Activated naive CD4-positive, alpha-beta T cell treated with anti-CD3 and anti-CD28 coated beads for 36 hours (primary cell): ENCODE measurements around the gene MIF4GD. TPM values are rescaled to one million over a fixed set of nuclear protein-coding genes. Genes with fewer than 3 reads are reported as not detected.

ENCODE experiments used
- CTCF ChIA-PET: fragments of 350-600 bp; sonication (Branson Sonifier 250); formaldehyde crosslinking; loops from one replicate; lab custom pipeline; 2021; ENCODE audit warnings: antibody characterized with exemption; lab: Charles Lee
- DNase-seq: peaks from one replicate; pipeline ENCODE4 v3.0.0-alpha.2; 2020
- H3K27ac Mint-ChIP-seq: one replicate; pipeline ENCODE4 v1.8.0; 2021; ENCODE audit warnings: mild to moderate bottlenecking, mixed read lengths
- H3K27me3 Mint-ChIP-seq: one replicate; pipeline ENCODE4 v1.8.0; 2021; ENCODE audit warnings: low read depth, mixed read lengths
- H3K36me3 Mint-ChIP-seq: one replicate; pipeline ENCODE4 v1.8.0; 2021; ENCODE audit warnings: low read depth, mixed read lengths
- H3K4me1 Mint-ChIP-seq: one replicate; pipeline ENCODE4 v1.8.0; 2021; ENCODE audit warnings: low read depth, mixed read lengths
- H3K4me3 Mint-ChIP-seq: one replicate; pipeline ENCODE4 v1.8.0; 2021; ENCODE audit warnings: mild to moderate bottlenecking, moderate library complexity, mixed read lengths
- H3K9me3 Mint-ChIP-seq: one replicate; pipeline ENCODE4 v1.8.0; 2021; ENCODE audit warnings: mixed read lengths
- intact Hi-C: fragments of 100-400 bp; cut with micrococcal nuclease; formaldehyde crosslinking; loops from one replicate; pipeline ENCODE4 v1.15.1; 2023
- total RNA-seq, 2 experiments: library from RNA; stranded (reverse); gene quantifications; one replicate each; pipeline ENCODE4 v1.2.3, GENCODE V29; 2021

MIF4GD gene
- total RNA-seq, 2 experiments from 2014 or later, result 43.4 to 45.3 TPM

DNA sequence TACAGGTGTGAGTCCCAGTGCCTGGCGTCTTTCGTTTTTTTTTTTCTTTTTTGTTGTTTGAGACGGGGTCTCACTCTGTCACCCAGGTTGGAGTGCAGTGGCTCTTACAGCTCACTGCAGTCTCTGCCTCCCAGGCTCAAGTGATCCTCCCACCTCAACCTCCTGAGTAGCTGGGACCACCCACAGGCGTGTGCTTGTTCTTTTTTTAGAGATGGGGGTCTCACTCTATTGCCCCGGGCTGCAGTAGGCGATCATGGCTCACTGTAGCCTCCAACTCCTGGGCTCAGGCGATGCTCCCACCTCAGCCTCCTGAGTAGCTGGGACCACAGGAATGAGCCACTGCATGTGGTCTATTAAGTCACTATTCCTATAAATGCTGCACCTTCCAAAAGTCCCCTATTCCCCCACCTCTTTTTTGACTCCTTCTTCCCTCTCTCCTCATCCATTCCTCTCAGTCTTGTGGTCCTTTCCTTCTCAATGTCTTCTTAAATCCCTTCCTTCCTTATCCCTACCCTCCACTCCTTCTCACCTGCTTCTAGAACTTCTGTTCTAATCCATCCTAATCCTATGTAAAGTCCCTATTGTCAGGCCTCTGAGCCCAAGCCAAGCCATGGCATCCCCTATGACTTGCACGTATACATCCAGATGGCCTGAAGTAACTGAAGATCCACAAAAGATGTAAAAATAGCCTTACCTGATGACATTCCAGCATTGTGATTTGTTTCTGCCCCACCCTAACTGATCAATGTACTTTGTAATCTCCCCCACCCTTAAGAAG is 18.8 kb downstream of the MIF4GD start:
- H3K27me3 Mint-ChIP-seq, result no peaks in the 10 kb centered on the region
- no peak overlapping the region for H3K4me3 Mint-ChIP-seq
- H3K27ac Mint-ChIP-seq, result peak overlapping the region; percentile 80
- intact Hi-C loops, result loop anchor here (5.0 kb wide), 1 partner anchor 155 kb away; the partner anchor contains the start of gene GRB2
- DNase-seq, result no peak
- CTCF ChIA-PET, result interaction anchor here (0.7 to 3.3 kb wide), 3 partner anchors 8 to 19 kb away, joined by 5 to 19 read pairs (median 9); partner anchors contain the start of gene MIF4GD
- peaks cover 85% of the 10 kb centered on the region for H3K4me1 Mint-ChIP-seq
- no peaks in the 10 kb centered on the region for H3K9me3 Mint-ChIP-seq
- peaks cover 2% of the 10 kb centered on the region for H3K36me3 Mint-ChIP-seq

- Mint-ChIP-seq H3K9me3 (no peaks in the 10 kb centered on the region), H3K27ac (peak overlapping the region; percentile 93), H3K36me3 (peaks cover 10% of the 10 kb centered on the region), H3K4me3 (peak overlapping the region; percentile 61), H3K27me3 (no peaks in the 10 kb centered on the region), H3K4me1 (peaks cover 74% of the 10 kb centered on the region)
- CTCF ChIA-PET, result interaction anchor here (0.8 to 3.4 kb wide), 11 partner anchors 11 to 266 kb away, joined by 3 to 41 read pairs (median 3); partner anchors contain the start of genes GGA3, MIF4GD, MRPS7 and NUP85
- peak; percentile 90 for DNase-seq
- intact Hi-C loops, result loop anchor here (1.0 to 5.0 kb wide), 3 partner anchors 11 to 157 kb away; partner anchors contain the start of genes GGA3, GRB2, MIF4GD and MRPS7
Measured at GRCh38 chr17:75250009-75250471, 21.0 kb downstream of the MIF4GD start.

GRCh38 chr17:75249564-75249963 is 21.5 kb downstream of the MIF4GD start:
- intact Hi-C loops, result no loop called here

GRCh38 chr17:75246404-75246803 is 24.6 kb downstream of the MIF4GD start:
- Mint-ChIP-seq H3K4me3 (no peak overlapping the region), H3K27ac (no peak overlapping the region), H3K27me3 (no peaks in the 10 kb centered on the region), H3K36me3 (peaks cover 23% of the 10 kb centered on the region), H3K9me3 (no peaks in the 10 kb centered on the region), H3K4me1 (peaks cover 75% of the 10 kb centered on the region)
- intact Hi-C loops, result no loop called here
- no peak for DNase-seq
- CTCF ChIA-PET, result interaction anchor here (0.6 to 0.8 kb wide), 2 partner anchors 16 to 18 kb away, joined by 4 to 5 read pairs; no protein-coding TSS in a partner anchor

More at GRCh38 chr17:75249564-75249963, 21.5 kb downstream of the MIF4GD start:
- peaks cover 75% of the 10 kb centered on the region for H3K4me1 Mint-ChIP-seq
- CTCF ChIA-PET, result interaction anchor here (0.7 to 3.4 kb wide), 12 partner anchors 11 to 267 kb away, joined by 3 to 41 read pairs (median 3); partner anchors contain the start of genes GGA3, MIF4GD, MRPS7 and NUP85
- peak; percentile 30 for DNase-seq
- no peaks in the 10 kb centered on the region for H3K27me3 Mint-ChIP-seq
- H3K27ac Mint-ChIP-seq, result peak overlapping the region; percentile 93
- peak overlapping the region; percentile 61 for H3K4me3 Mint-ChIP-seq
- no peaks in the 10 kb centered on the region for H3K9me3 Mint-ChIP-seq
- H3K36me3 Mint-ChIP-seq, result peaks cover 11% of the 10 kb centered on the region

GRCh38 chr17:75245011-75245410 is 26.0 kb downstream of the MIF4GD start:
- no peak for DNase-seq
- Mint-ChIP-seq H3K36me3 (peaks cover 27% of the 10 kb centered on the region), H3K27ac (peak overlapping the region; percentile 36), H3K4me1 (peaks cover 71% of the 10 kb centered on the region), H3K4me3 (no peak overlapping the region), H3K27me3 (no peaks in the 10 kb centered on the region), H3K9me3 (no peaks in the 10 kb centered on the region)
- CTCF ChIA-PET, result interaction anchor here (0.5 to 0.6 kb wide), 2 partner anchors 48 to 167 kb away, joined by 3 to 6 read pairs; no protein-coding TSS in a partner anchor
- intact Hi-C loops, result no loop called here

GRCh38 chr17:75244133-75244866 is 26.7 kb downstream of the MIF4GD start:
- Mint-ChIP-seq H3K27ac (peak overlapping the region; percentile 65), H3K4me1 (peaks cover 63% of the 10 kb centered on the region), H3K4me3 (no peak overlapping the region), H3K27me3 (no peaks in the 10 kb centered on the region), H3K36me3 (peaks cover 25% of the 10 kb centered on the region), H3K9me3 (no peaks in the 10 kb centered on the region)
- CTCF ChIA-PET, result interaction anchor here (0.6 to 1.3 kb wide), 2 partner anchors 18 to 49 kb away, joined by 4 to 6 read pairs; no protein-coding TSS in a partner anchor
- no peak for DNase-seq
- intact Hi-C loops, result no loop called here

GRCh38 chr17:75242461-75243042 is 28.5 kb downstream of the MIF4GD start:
- peak overlapping the region; percentile 75 for H3K27ac Mint-ChIP-seq
- no peak for DNase-seq
- H3K27me3 Mint-ChIP-seq, result no peaks in the 10 kb centered on the region
- H3K36me3 Mint-ChIP-seq, result peaks cover 30% of the 10 kb centered on the region
- H3K9me3 Mint-ChIP-seq, result no peaks in the 10 kb centered on the region
- CTCF ChIA-PET, result interaction anchor here (0.6 to 5.7 kb wide), 6 partner anchors 13 to 368 kb away, joined by 4 to 39 read pairs (median 22); partner anchors contain the start of genes GGA3, MIF4GD and MRPS7
- peaks cover 57% of the 10 kb centered on the region for H3K4me1 Mint-ChIP-seq
- H3K4me3 Mint-ChIP-seq, result no peak overlapping the region
- intact Hi-C loops, result no loop called here

GRCh38 chr17:75241996-75242460 is 29.0 kb downstream of the MIF4GD start:
- CTCF ChIA-PET, result interaction anchor here (1.5 to 6.1 kb wide), 6 partner anchors 7 to 128 kb away, joined by 7 to 41 read pairs (median 37); partner anchors contain the start of genes GGA3, MIF4GD and MRPS7
- Mint-ChIP-seq H3K27me3 (no peaks in the 10 kb centered on the region), H3K4me3 (no peak overlapping the region), H3K4me1 (peaks cover 55% of the 10 kb centered on the region), H3K27ac (peak overlapping the region; percentile 75), H3K9me3 (no peaks in the 10 kb centered on the region), H3K36me3 (peaks cover 30% of the 10 kb centered on the region)
- no peak for DNase-seq
- intact Hi-C loops, result no loop called here

GRCh38 chr17:75241502-75241901 is 29.5 kb downstream of the MIF4GD start:
- no peak overlapping the region for H3K4me3 Mint-ChIP-seq
- no peaks in the 10 kb centered on the region for H3K9me3 Mint-ChIP-seq
- peaks cover 30% of the 10 kb centered on the region for H3K36me3 Mint-ChIP-seq
- peaks cover 51% of the 10 kb centered on the region for H3K4me1 Mint-ChIP-seq
- intact Hi-C loops, result no loop called here
- no peak for DNase-seq
- no peaks in the 10 kb centered on the region for H3K27me3 Mint-ChIP-seq
- peak overlapping the region; percentile 48 for H3K27ac Mint-ChIP-seq
- CTCF ChIA-PET, result interaction anchor here (1.4 to 6.1 kb wide), 7 partner anchors 8 to 128 kb away, joined by 3 to 41 read pairs (median 36); partner anchors contain the start of genes GGA3, MIF4GD and MRPS7

- Mint-ChIP-seq H3K4me1 (peaks cover 51% of the 10 kb centered on the region), H3K9me3 (no peaks in the 10 kb centered on the region), H3K36me3 (peaks cover 29% of the 10 kb centered on the region), H3K27ac (no peak overlapping the region), H3K27me3 (no peaks in the 10 kb centered on the region), H3K4me3 (no peak overlapping the region)
- intact Hi-C loops, result no loop called here
- no peak for DNase-seq
- CTCF ChIA-PET, result interaction anchor here (1.4 to 6.1 kb wide), 6 partner anchors 8 to 127 kb away, joined by 3 to 41 read pairs (median 37); partner anchors contain the start of genes GGA3, MIF4GD and MRPS7
Measured at GRCh38 chr17:75241143-75241430, 29.9 kb downstream of the MIF4GD start.

GRCh38 chr17:75240394-75241142 is 30.5 kb downstream of the MIF4GD start:
- DNase-seq, result peak; percentile 50
- no peaks in the 10 kb centered on the region for H3K27me3 Mint-ChIP-seq
- H3K9me3 Mint-ChIP-seq, result no peaks in the 10 kb centered on the region
- intact Hi-C loops, result no loop called here
- peaks cover 51% of the 10 kb centered on the region for H3K4me1 Mint-ChIP-seq
- no peak overlapping the region for H3K27ac Mint-ChIP-seq
- CTCF ChIA-PET, result interaction anchor here (0.7 to 6.1 kb wide), 11 partner anchors 9 to 215 kb away, joined by 3 to 41 read pairs (median 7); partner anchors contain the start of genes GGA3, MIF4GD, MRPS7 and TMEM94
- no peak overlapping the region for H3K4me3 Mint-ChIP-seq
- peaks cover 28% of the 10 kb centered on the region for H3K36me3 Mint-ChIP-seq
